IMR-90 (cell line): Measurements from ENCODE around the gene RPS27. TPM values are rescaled to one million over a fixed set of nuclear protein-coding genes. Genes with fewer than 3 reads are reported as not detected.

Source experiments
- ATAC-seq: fragments of 200-7000 bp; cut with Tn5 transposase; 2 replicates; pipeline ENCODE4 v1.9.1; 2020; ENCODE audit warnings: low read depth, mild to moderate bottlenecking, moderate library complexity
- BruUV-seq: library from RNA; stranded (reverse); fragments of 400-500 nt; replicated peaks from 2 replicates; lab custom pipeline; 2021; lab: Mats Ljungman, UMichigan
- CTCF ChIA-PET: fragments of 300-600 bp; formaldehyde crosslinking; extraction: SDS; loops from one replicate; lab custom pipeline; 2021; ENCODE audit warnings: antibody characterized with exemption; lab: Yijun Ruan, JAX
- POLR2A ChIA-PET: fragments of 300-600 bp; sonication (Branson Sonifier 250); formaldehyde crosslinking; loops from one replicate; lab custom pipeline; 2022; ENCODE audit warnings: antibody characterized with exemption; ENCODE audit not compliant: unreplicated experiment; lab: Charles Lee
- DNase-seq: peaks from one replicate; pipeline ENCODE4 v3.0.0; 2013
- H2AFZ ChIP-seq: replicated peaks from 2 replicates; pipeline ENCODE3; 2013; ENCODE audit warnings: low read length, mild to moderate bottlenecking; ENCODE audit not compliant: poor library complexity
- H2AK5ac ChIP-seq: 2 replicates; pipeline ENCODE4 v1.6.1; 2013; ENCODE audit warnings: low read depth, low read length, inconsistent platforms
- H2AK9ac ChIP-seq: replicated peaks from 2 replicates; pipeline ENCODE3; 2013; ENCODE audit warnings: mild to moderate bottlenecking, low read depth, low read length, moderate library complexity; ENCODE audit not compliant: poor library complexity
- H2BK120ac ChIP-seq: 2 replicates; pipeline ENCODE4 v1.6.1; 2013; ENCODE audit warnings: low read depth, low read length, inconsistent platforms
- H2BK15ac ChIP-seq: 3 replicates; pipeline ENCODE4 v1.6.1; 2013; ENCODE audit warnings: low read depth, low read length, inconsistent platforms
- H2BK20ac ChIP-seq: 2 replicates; pipeline ENCODE4 v1.6.1; 2013; ENCODE audit warnings: low read depth, mild to moderate bottlenecking, inconsistent platforms, low read length, moderate library complexity
- H2BK5ac ChIP-seq: 2 replicates; pipeline ENCODE4 v1.6.1; 2013; ENCODE audit warnings: mild to moderate bottlenecking, low read depth, low read length, inconsistent platforms; ENCODE audit not compliant: poor library complexity, severe bottlenecking
- H3K14ac ChIP-seq: replicated peaks from 2 replicates; pipeline ENCODE4 v1.6.1; 2013; ENCODE audit warnings: low read depth, low read length, inconsistent platforms
- H3K18ac ChIP-seq: 2 replicates; pipeline ENCODE4 v1.6.1; 2013; ENCODE audit warnings: low read depth, low read length, control low read depth
- H3K23ac ChIP-seq: 2 replicates; pipeline ENCODE4 v1.6.1; 2013; ENCODE audit warnings: low read depth, low read length, inconsistent platforms
- H3K27ac ChIP-seq: 2 replicates; pipeline ENCODE4 v1.5.1; 2013; ENCODE audit warnings: mild to moderate bottlenecking, control low read depth, low read length; ENCODE audit not compliant: insufficient read depth
- H3K27me3 ChIP-seq: 2 replicates; pipeline ENCODE4 v1.6.1; 2013; ENCODE audit warnings: low read length; ENCODE audit not compliant: control insufficient read depth, insufficient read depth
- H3K36me3 ChIP-seq: 2 replicates; pipeline ENCODE4 v1.6.1; 2013; ENCODE audit warnings: low read length, mixed read lengths; ENCODE audit not compliant: control insufficient read depth, insufficient read depth
- H3K4ac ChIP-seq: 2 replicates; pipeline ENCODE4 v1.6.1; 2013; ENCODE audit warnings: low read depth, low read length, inconsistent platforms
- H3K4me1 ChIP-seq: 2 replicates; pipeline ENCODE4 v1.6.1; 2013; ENCODE audit warnings: low read length, mixed read lengths; ENCODE audit not compliant: control insufficient read depth, insufficient read depth
- H3K4me2 ChIP-seq: 2 replicates; pipeline ENCODE4 v1.6.1; 2013; ENCODE audit warnings: low read depth, mild to moderate bottlenecking, control low read depth, low read length, moderate library complexity
- H3K4me3 ChIP-seq: 2 replicates; pipeline ENCODE4 v1.5.1; 2013; ENCODE audit warnings: low read depth, mild to moderate bottlenecking, control low read depth, low read length, moderate library complexity; ENCODE audit not compliant: insufficient read depth
- H3K56ac ChIP-seq: 2 replicates; pipeline ENCODE4 v1.6.1; 2013; ENCODE audit warnings: low read length, inconsistent platforms; ENCODE audit not compliant: insufficient read depth; ENCODE audit errors: extremely low read depth
- H3K79me1 ChIP-seq, 2 experiments: 2 replicates each; pipeline ENCODE4 v1.6.1; 2013; ENCODE audit warnings: low read length in 2 of 2, inconsistent platforms in 1 of 2, low read depth in 1 of 2
- H3K9ac ChIP-seq: 2 replicates; pipeline ENCODE4 v1.6.1; 2013; ENCODE audit warnings: low read depth, low read length, control low read depth
- H3K9me1 ChIP-seq: 2 replicates; pipeline ENCODE4 v1.6.1; 2013; ENCODE audit warnings: low read length, inconsistent platforms; ENCODE audit not compliant: insufficient read depth
- H3K9me3 ChIP-seq: 2 replicates; pipeline ENCODE4 v1.6.1; 2013; ENCODE audit warnings: low read length; ENCODE audit not compliant: control insufficient read depth, insufficient read depth
- H4K20me1 ChIP-seq: 2 replicates; pipeline ENCODE4 v1.6.1; 2013; ENCODE audit warnings: low read length, inconsistent platforms; ENCODE audit not compliant: insufficient read depth
- H4K5ac ChIP-seq: 2 replicates; pipeline ENCODE4 v1.6.1; 2013; ENCODE audit warnings: mild to moderate bottlenecking, low read depth, low read length, control low read depth
- H4K8ac ChIP-seq, 2 experiments: 2 replicates each; pipeline ENCODE4 v1.6.1; 2013; ENCODE audit warnings: low read depth in 2 of 2, low read length in 2 of 2, control low read depth in 1 of 2, inconsistent platforms in 1 of 2
- H4K91ac ChIP-seq: 2 replicates; pipeline ENCODE4 v1.6.1; 2013; ENCODE audit warnings: low read depth, low read length, inconsistent platforms; ENCODE audit not compliant: insufficient read depth
- BHLHE40 ChIP-seq: fragments of 150-350 bp; IDR thresholded peaks from 2 replicates; pipeline ENCODE4 v1.6.1; 2016; ENCODE audit warnings: mild to moderate bottlenecking, low read depth, low read length
- CEBPB ChIP-seq: IDR thresholded peaks from 2 replicates; pipeline ENCODE4 v1.6.1; 2012; ENCODE audit warnings: low read depth, low read length, improper control_type of control experiment
- ELK1 ChIP-seq: fragments of 150-350 bp; IDR thresholded peaks from 2 replicates; pipeline ENCODE4 v1.6.1; 2016; ENCODE audit warnings: low read depth, mild to moderate bottlenecking, low read length, moderate library complexity, borderline replicate concordance
- FOS ChIP-seq: fragments of 150-350 bp; IDR thresholded peaks from 2 replicates; pipeline ENCODE4 v1.6.1; 2016; ENCODE audit warnings: low read depth, low read length
- MAFK ChIP-seq: IDR thresholded peaks from 2 replicates; pipeline ENCODE4 v1.6.1; 2012; ENCODE audit warnings: low read depth, low read length, improper control_type of control experiment
- MAZ ChIP-seq: IDR thresholded peaks from 2 replicates; pipeline ENCODE4 v1.6.1; 2012; ENCODE audit warnings: low read depth, mild to moderate bottlenecking, low read length, improper control_type of control experiment, moderate library complexity, borderline replicate concordance
- POLR2A ChIP-seq: IDR thresholded peaks from 2 replicates; pipeline ENCODE4 v1.6.1; 2012; ENCODE audit warnings: mild to moderate bottlenecking, low read depth, low read length
- RCOR1 ChIP-seq: IDR thresholded peaks from 2 replicates; pipeline ENCODE4 v1.6.1; 2012; ENCODE audit warnings: mild to moderate bottlenecking, low read length, improper control_type of control experiment; ENCODE audit not compliant: insufficient replicate concordance
- SMC3 ChIP-seq: fragments of 150-350 bp; IDR thresholded peaks from 2 replicates; pipeline ENCODE4 v1.6.1; 2016; ENCODE audit warnings: low read depth, mild to moderate bottlenecking, antibody characterized with exemption, low read length, moderate library complexity
- WGBS, 2 experiments: methylation state at CpG; one replicate each; pipeline versions ENCODE4 v1.1.5 to v1.1.7; 2013; ENCODE audit warnings: missing lambda C conversion rate in 2 of 2; ENCODE audit not compliant: insufficient read length in 1 of 2; ENCODE audit errors: extremely low coverage in 2 of 2; 5-methylcytosine and 5-hydroxymethylcytosine counted together
- dilution Hi-C: fragments of 300-500 bp; cut with HindIII; formaldehyde crosslinking; loops from one replicate; pipeline ENCODE4 v1.14.3; 2018; ENCODE audit warnings: low sequenced_read_pairs; ENCODE audit not compliant: unreplicated experiment
- in situ Hi-C: fragments of 300-500 bp; cut with MboI; formaldehyde crosslinking; loops from 3 replicates; pipeline ENCODE4 v1.14.3; 2019; ENCODE audit warnings: low sequenced_read_pairs, inconsistent platforms, mixed read lengths
- intact Hi-C: fragments of 100-400 bp; cut with micrococcal nuclease; formaldehyde crosslinking; loops from 2 replicates; pipeline ENCODE4 v1.10.0; 2022
- polyA plus RNA-seq, 3 experiments: library from polyadenylated mRNA; depleted of rRNA; stranded (reverse); fragments of >200 nt; gene quantifications; 2 replicates each; pipeline ENCODE4 v1.2.3, GENCODE V29; 2012; ENCODE audit warnings: low replicate concordance in 1 of 3
- total RNA-seq: library from RNA; depleted of rRNA; stranded (reverse); fragments of >200 nt; gene quantifications from 2 replicates; pipeline ENCODE4 v1.2.3, GENCODE V29; 2012

The RPS27 gene
- total and polyA plus RNA-seq, 2 of the 4 experiments (the other 2 are of a cell fraction): 320 to 6,236 TPM

- no peak for TF ChIP-seq ELK1
Measured at GRCh38 chr1:153984123-153984894, 6.3 kb upstream of the RPS27 start (continued).

- H2BK120ac ChIP-seq: peak overlapping the region; percentile 83
- H3K9me3 ChIP-seq: no peaks in the 10 kb centered on the region
- peak overlapping the region; percentile 92 for H3K4me2 ChIP-seq
- peak; percentile 36 for ATAC-seq
- H3K18ac ChIP-seq: peak overlapping the region; percentile 92
- peak overlapping the region; percentile 98 for H4K91ac ChIP-seq
- ChIA-PET CTCF (interaction anchor here (0.6 to 2.5 kb wide), 4 partner anchors 23 to 623 kb away, joined by 3 to 8 read pairs (median 4); partner anchors contain the start of gene SLC39A1), POLR2A (interaction anchor here (0.6 kb wide), 1 partner anchor 39 kb away, joined by 3 read pairs; the partner anchor contains the start of gene DENND4B)
- in situ Hi-C loops: no loop called here
- H3K4me3 ChIP-seq: peak overlapping the region; percentile 59
- H3K14ac ChIP-seq: peak overlapping the region; percentile 100
- peak overlapping the region; percentile 95 to 96 for H4K8ac ChIP-seq
- WGBS, 2 experiments: 0% methylated on average over 4 of the region's 7 CpGs; no CpG with 5 or more reads in 1 of the 2 experiments
- H3K36me3 ChIP-seq: peaks cover 19% of the 10 kb centered on the region
- H3K4me1 ChIP-seq: peaks cover 4% of the 10 kb centered on the region
- peak overlapping the region; percentile 87 for H2AFZ ChIP-seq
- intact Hi-C loops: loop anchor here (10.0 kb wide), 1 partner anchor 481 kb away; no protein-coding TSS in a partner anchor
- no TSS peak for BruUV-seq
- DNase-seq: peak; percentile 88
- dilution Hi-C loops: no loop called here
- peak overlapping the region; percentile 99 for H3K56ac ChIP-seq
- peak overlapping the region; percentile 99 for H3K4ac ChIP-seq
- peak overlapping the region; percentile 98 for H3K9ac ChIP-seq
- no peak for TF ChIP-seq RCOR1
- TF ChIP-seq MAZ: peak; percentile 95
- TF ChIP-seq POLR2A: peak; percentile 77
- peak; percentile 51; the same call in 1 of the 2 replicates for TF ChIP-seq CEBPB
- no peak for TF ChIP-seq MAFK
- peak; percentile 37; the same call in 1 of the 2 replicates for TF ChIP-seq BHLHE40
- TF ChIP-seq SMC3: no peak
- TF ChIP-seq ELK1: no peak
- TF ChIP-seq FOS: peak; percentile 97
- H3K79me1 ChIP-seq: peaks cover 24 to 40% of the 10 kb centered on the region in 2 experiments
- H2AK5ac ChIP-seq: peak overlapping the region; percentile 100
- peak overlapping the region; percentile 97 for H2BK5ac ChIP-seq
- H4K5ac ChIP-seq: peak overlapping the region; percentile 66
- H3K23ac ChIP-seq: peak overlapping the region; percentile 97
- peak overlapping the region; percentile 97 for H3K27ac ChIP-seq
- no peaks in the 10 kb centered on the region for H3K27me3 ChIP-seq
- peak overlapping the region; percentile 76 for H2BK20ac ChIP-seq
- H3K9me1 ChIP-seq: peaks cover 8% of the 10 kb centered on the region
- H4K20me1 ChIP-seq: no peaks in the 10 kb centered on the region
- peak overlapping the region; percentile 99 for H2BK15ac ChIP-seq
- peak overlapping the region; percentile 100 for H2AK9ac ChIP-seq
Measured at GRCh38 chr1:153985341-153985912, 5.1 kb upstream of the RPS27 start.
